ENCODE results near the gene C14orf93. TPM values are rescaled to one million over a fixed set of nuclear protein-coding genes. Genes with fewer than 3 reads are reported as not detected.
"Not testable (repeated sequence)": the region's sequence is repeated elsewhere in the genome, so short reads cannot be mapped to it uniquely, and the experiment has no call there.

Gene C14orf93
- total RNA-seq, 2 donors from 2014 or later, result 13.5 to 15.2 TPM

GRCh38 chr14:22951795-22952194, 58.1 kb downstream of the C14orf93 start:
- H3K9me3 Mint-ChIP-seq; ATAC-seq (replicated peaks in 1 of 2); H3K27ac Mint-ChIP-seq; H3K4me3 Mint-ChIP-seq; H3K27me3 Mint-ChIP-seq (ENCODE audit: low read depth); DNase-seq; H3K4me1 Mint-ChIP-seq (ENCODE audit: low read depth): not testable (repeated sequence)
- H3K36me3 Mint-ChIP-seq (ENCODE audit: insufficient read depth in 2 of 2), result peaks cover 1 to 21% of the 10 kb centered on the region in 2 donors

- Mint-ChIP-seq H3K27me3 (ENCODE audit: low read depth) (no peaks in the 10 kb centered on the region), H3K4me3 (no peak overlapping the region), H3K4me1 (ENCODE audit: low read depth) (no peaks in the 10 kb centered on the region), H3K27ac (no peak overlapping the region), H3K36me3 (ENCODE audit: insufficient read depth in 2 of 2) (peaks cover 1 to 8% of the 10 kb centered on the region in 2 donors), H3K9me3 (no peaks in the 10 kb centered on the region)
- ATAC-seq (replicated peaks in 1 of 2) (no peak), DNase-seq (no peak)
Measured at GRCh38 chr14:22945642-22946041, 64.3 kb downstream of the C14orf93 start.

- H3K36me3 Mint-ChIP-seq (ENCODE audit: insufficient read depth in 2 of 2), result peaks cover 0 to 4% of the 10 kb centered on the region in 2 donors
- no peak for DNase-seq
- no peaks in the 10 kb centered on the region for H3K4me1 Mint-ChIP-seq (ENCODE audit: low read depth)
- no peak overlapping the region for H3K4me3 Mint-ChIP-seq
- no peak for ATAC-seq (replicated peaks in 1 of 2)
- no peaks in the 10 kb centered on the region for H3K9me3 Mint-ChIP-seq
- H3K27me3 Mint-ChIP-seq (ENCODE audit: low read depth), result no peaks in the 10 kb centered on the region
- no peak overlapping the region for H3K27ac Mint-ChIP-seq
Measured at GRCh38 chr14:22939684-22940083, 70.3 kb downstream of the C14orf93 start.

Other genes starting within 250 kb of the C14orf93 start
- gene OXA1L, start 243.5 kb downstream of the C14orf93 start, total RNA-seq, result 100 to 1,000 TPM; 135 to 136 TPM
- gene SLC7A7, start 194.7 kb downstream of the C14orf93 start, total RNA-seq, result 1 to 10 TPM in 1 of 2 donors, under 1 TPM in 1; 0.21 to 1.5 TPM
- 10 to 100 TPM; 76.9 to 80.4 TPM for gene MRPL52, start 180.3 kb downstream of the C14orf93 start, total RNA-seq
- gene MMP14, start 173.6 kb downstream of the C14orf93 start, total RNA-seq, result 1 to 10 TPM; 1.4 to 6.8 TPM
- gene LRP10, start 138.4 kb downstream of the C14orf93 start, total RNA-seq, result 10 to 100 TPM; 66.5 to 78.4 TPM
- 1 to 10 TPM; 4.6 to 4.7 TPM for gene REM2, start 126.9 kb downstream of the C14orf93 start, total RNA-seq
- gene RBM23, start 91.0 kb downstream of the C14orf93 start, total RNA-seq, result 10 to 100 TPM; 69.5 to 77.5 TPM
- gene PRMT5, start 80.8 kb downstream of the C14orf93 start, total RNA-seq, result 10 to 100 TPM; 55.0 to 79.2 TPM
- 10 to 100 TPM; 82.0 to 90.9 TPM for gene HAUS4, start 53.1 kb downstream of the C14orf93 start, total RNA-seq
- 1 to 10 TPM; 1.7 to 2.2 TPM for gene AJUBA, start 27.6 kb downstream of the C14orf93 start, total RNA-seq
- 10 to 100 TPM; 82.8 to 88.9 TPM for gene PSMB5, start 24.8 kb upstream of the C14orf93 start, total RNA-seq
- not detected for gene PSMB11, start 32.1 kb upstream of the C14orf93 start, total RNA-seq
- 1 to 10 TPM in 1 of 2 donors, under 1 TPM in 1; 0.82 to 1.5 TPM for gene CDH24, start 47.4 kb upstream of the C14orf93 start, total RNA-seq
- 100 to 1,000 TPM; 162 to 188 TPM for gene ACIN1, start 85.0 kb upstream of the C14orf93 start, total RNA-seq
- 10 to 100 TPM; 31.3 to 38.5 TPM for gene C14orf119, start 85.4 kb upstream of the C14orf93 start, total RNA-seq
- gene CIROP, start 94.8 kb upstream of the C14orf93 start, total RNA-seq, result not detected
- gene CEBPE, start 109.1 kb upstream of the C14orf93 start, total RNA-seq, result under 1 TPM; 0.21 to 0.36 TPM
- 1 to 10 TPM in 1 of 2 donors, under 1 TPM in 1; 0.72 to 1.2 TPM for gene SLC7A8, start 173.5 kb upstream of the C14orf93 start, total RNA-seq
- gene RNF212B, start 227.8 kb upstream of the C14orf93 start, total RNA-seq, result not detected